ENCODE measurements around the gene SH2D6.
"Not testable (repeated sequence)": the region's sequence is repeated elsewhere in the genome, so short reads cannot be mapped to it uniquely, and the experiment has no call there.

SH2D6 gene

DNA sequence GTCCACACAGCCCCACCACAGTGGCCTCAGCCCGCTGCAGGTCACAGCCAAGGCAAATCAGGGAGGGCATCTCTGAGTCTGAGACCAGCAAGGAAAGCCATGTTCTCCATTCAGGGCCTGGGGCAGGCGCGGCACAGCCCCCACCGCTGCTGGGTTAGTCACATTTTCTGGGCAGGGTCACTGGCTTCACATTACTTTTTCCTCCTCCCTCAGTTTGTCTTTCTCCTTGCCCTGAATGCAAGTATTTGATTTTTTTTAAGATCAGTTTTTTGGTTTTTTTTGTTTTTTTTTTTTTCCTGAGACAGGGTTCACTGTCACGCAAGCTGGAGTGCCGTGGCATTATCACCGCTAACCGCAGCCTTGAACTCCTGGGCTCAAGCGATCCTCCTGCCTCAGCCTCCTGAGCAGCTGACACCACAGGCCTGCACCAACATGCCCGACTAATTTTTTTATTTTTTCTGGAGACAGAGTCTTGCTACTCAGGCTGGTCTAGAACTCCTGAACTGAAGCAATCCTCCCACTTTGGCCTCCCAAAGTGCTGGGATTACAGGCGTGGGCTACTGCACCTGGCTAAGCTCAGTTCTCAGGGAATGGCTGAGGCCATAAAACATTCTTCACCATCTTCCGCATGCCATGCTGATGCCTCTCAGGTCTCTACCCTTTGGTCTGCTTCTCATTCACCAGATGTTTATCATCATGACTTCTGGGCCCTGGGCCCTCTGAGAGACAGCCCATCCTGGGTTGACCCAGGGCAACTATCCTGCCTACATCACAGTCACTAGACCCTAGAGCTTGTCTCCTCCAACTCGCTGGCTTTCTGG, 7.7 kb upstream of the SH2D6 start:
- Histone ChIP-seq H3K4me3 (ENCODE audit: low read length in 2 of 2) (peak overlapping the region in 1 of 2 donors; percentile 31), H3K9ac (ENCODE audit: low read depth in 1 of 2, low read length in 2 of 2) (peak overlapping the region; percentile 63 to 87), H3K9me3 (ENCODE audit: control insufficient read depth in 2 of 2, low read length in 2 of 2) (no peaks in the 10 kb centered on the region), H3K4me1 (ENCODE audit: control insufficient read depth in 2 of 2, insufficient read depth in 2 of 2, low read length in 2 of 2) (peaks cover 34 to 38% of the 10 kb centered on the region in 2 donors), H3K27ac (ENCODE audit: low read depth in 2 of 2, low read length in 2 of 2) (peak overlapping the region; percentile 94 to 95), H3K36me3 (ENCODE audit: control insufficient read depth in 2 of 2, insufficient read depth in 2 of 2, low read length in 2 of 2) (no peaks in the 10 kb centered on the region), H3K27me3 (ENCODE audit: control insufficient read depth in 2 of 2, insufficient read depth in 2 of 2, low read length in 2 of 2) (no peaks in the 10 kb centered on the region)

DNA sequence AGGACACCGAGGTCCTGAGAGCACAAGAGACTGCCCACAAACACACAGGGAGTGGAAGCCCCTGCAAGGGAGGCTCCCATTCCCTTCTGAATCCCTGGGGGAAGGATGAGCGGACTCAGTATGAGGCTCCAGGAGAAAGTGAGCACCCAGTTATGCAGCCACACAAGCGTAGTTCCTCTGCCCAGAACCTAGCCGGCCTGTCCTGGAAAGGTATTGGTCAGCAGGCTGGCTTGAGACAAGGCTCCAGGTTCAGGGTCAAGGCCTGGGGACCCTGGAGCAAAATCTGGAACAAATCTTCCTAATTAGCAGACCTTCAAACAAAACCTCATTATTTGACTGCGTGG, 7.1 kb upstream of the SH2D6 start:
- Histone ChIP-seq H3K4me1 (ENCODE audit: control insufficient read depth in 2 of 2, insufficient read depth in 2 of 2, low read length in 2 of 2) (peaks cover 30 to 34% of the 10 kb centered on the region in 2 donors), H3K27me3 (ENCODE audit: control insufficient read depth in 2 of 2, insufficient read depth in 2 of 2, low read length in 2 of 2) (no peaks in the 10 kb centered on the region), H3K36me3 (ENCODE audit: control insufficient read depth in 2 of 2, insufficient read depth in 2 of 2, low read length in 2 of 2) (no peaks in the 10 kb centered on the region), H3K9ac (ENCODE audit: low read depth in 1 of 2, low read length in 2 of 2) (no peak overlapping the region), H3K4me3 (ENCODE audit: low read length in 2 of 2) (no peak overlapping the region), H3K27ac (ENCODE audit: low read depth in 2 of 2, low read length in 2 of 2) (peak overlapping the region in 1 of 2 donors; percentile 94), H3K9me3 (ENCODE audit: control insufficient read depth in 2 of 2, low read length in 2 of 2) (no peaks in the 10 kb centered on the region)

GRCh38 chr2:85413592-85414420, 4.7 kb upstream of the SH2D6 start:
- H3K27me3 ChIP-seq (ENCODE audit: control insufficient read depth in 2 of 2, insufficient read depth in 2 of 2, low read length in 2 of 2): no peaks in the 10 kb centered on the region
- no peaks in the 10 kb centered on the region for H3K9me3 ChIP-seq (ENCODE audit: control insufficient read depth in 2 of 2, low read length in 2 of 2)
- peak overlapping the region; percentile 71 to 76 for H3K4me3 ChIP-seq (ENCODE audit: low read length in 2 of 2)
- H3K36me3 ChIP-seq (ENCODE audit: control insufficient read depth in 2 of 2, insufficient read depth in 2 of 2, low read length in 2 of 2): no peaks in the 10 kb centered on the region
- peaks cover 29 to 32% of the 10 kb centered on the region in 2 donors for H3K4me1 ChIP-seq (ENCODE audit: control insufficient read depth in 2 of 2, insufficient read depth in 2 of 2, low read length in 2 of 2)
- H3K27ac ChIP-seq (ENCODE audit: low read depth in 2 of 2, low read length in 2 of 2): peak overlapping the region; percentile 62 to 66
- peak overlapping the region; percentile 61 to 67 for H3K9ac ChIP-seq (ENCODE audit: low read depth in 1 of 2, low read length in 2 of 2)

GRCh38 chr2:85414421-85414759, 4.1 kb upstream of the SH2D6 start:
- not testable (repeated sequence) for H3K9me3 ChIP-seq (ENCODE audit: control insufficient read depth in 2 of 2, low read length in 2 of 2); H3K27me3 ChIP-seq (ENCODE audit: control insufficient read depth in 2 of 2, insufficient read depth in 2 of 2, low read length in 2 of 2); H3K36me3 ChIP-seq (ENCODE audit: control insufficient read depth in 2 of 2, insufficient read depth in 2 of 2, low read length in 2 of 2)
- Histone ChIP-seq H3K9ac (ENCODE audit: low read depth in 1 of 2, low read length in 2 of 2) (peak overlapping the region in 1 of 2 donors; percentile 67), H3K4me3 (ENCODE audit: low read length in 2 of 2) (peak overlapping the region in 1 of 2 donors; percentile 76), H3K27ac (ENCODE audit: low read depth in 2 of 2, low read length in 2 of 2) (peak overlapping the region in 1 of 2 donors; percentile 62), H3K4me1 (ENCODE audit: control insufficient read depth in 2 of 2, insufficient read depth in 2 of 2, low read length in 2 of 2) (peaks cover 29 to 32% of the 10 kb centered on the region in 2 donors)

DNA sequence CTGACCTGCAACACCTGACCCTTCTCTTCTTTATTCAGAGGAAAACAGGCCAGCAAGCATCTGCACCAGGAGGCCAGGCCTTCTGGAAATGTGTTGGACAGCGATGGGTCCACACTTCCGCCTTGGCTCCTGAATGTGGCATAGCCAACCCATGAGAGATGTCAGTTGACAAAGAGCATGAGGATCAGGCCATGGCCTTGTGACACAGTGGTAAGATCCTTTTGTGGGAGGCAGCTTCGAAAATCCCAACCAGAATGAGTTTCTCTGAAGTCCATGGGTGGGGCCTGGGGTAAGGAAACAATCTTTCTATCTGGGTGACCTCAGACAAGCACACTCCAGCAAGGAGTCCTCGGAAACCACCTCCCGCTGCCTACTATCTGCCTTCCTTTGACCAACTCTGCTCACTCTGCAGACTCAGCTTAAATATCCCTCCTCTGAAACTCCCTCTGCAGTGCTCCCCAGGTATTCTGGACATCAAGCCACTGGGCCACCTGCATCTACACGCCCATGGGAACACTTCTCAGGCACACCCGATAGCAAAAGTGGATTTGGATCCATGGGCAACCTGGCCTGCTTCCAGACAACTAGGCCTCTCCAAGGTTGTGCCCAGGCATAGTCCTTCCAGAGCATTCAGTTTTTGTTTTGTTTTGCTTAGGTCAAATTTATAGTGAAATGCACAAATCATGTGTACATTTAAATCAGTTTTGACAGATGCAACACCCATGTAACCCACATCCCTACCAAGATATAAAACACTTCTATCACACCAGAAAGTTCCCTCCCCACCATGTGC, 3.6 kb upstream of the SH2D6 start:
- Histone ChIP-seq H3K9me3 (ENCODE audit: control insufficient read depth in 2 of 2, low read length in 2 of 2) (no peaks in the 10 kb centered on the region), H3K36me3 (ENCODE audit: control insufficient read depth in 2 of 2, insufficient read depth in 2 of 2, low read length in 2 of 2) (no peaks in the 10 kb centered on the region), H3K9ac (ENCODE audit: low read depth in 1 of 2, low read length in 2 of 2) (no peak overlapping the region), H3K4me1 (ENCODE audit: control insufficient read depth in 2 of 2, insufficient read depth in 2 of 2, low read length in 2 of 2) (peaks cover 25 to 32% of the 10 kb centered on the region in 2 donors), H3K27ac (ENCODE audit: low read depth in 2 of 2, low read length in 2 of 2) (peak overlapping the region in 1 of 2 donors; percentile 32), H3K27me3 (ENCODE audit: control insufficient read depth in 2 of 2, insufficient read depth in 2 of 2, low read length in 2 of 2) (no peaks in the 10 kb centered on the region), H3K4me3 (ENCODE audit: low read length in 2 of 2) (no peak overlapping the region)

DNA sequence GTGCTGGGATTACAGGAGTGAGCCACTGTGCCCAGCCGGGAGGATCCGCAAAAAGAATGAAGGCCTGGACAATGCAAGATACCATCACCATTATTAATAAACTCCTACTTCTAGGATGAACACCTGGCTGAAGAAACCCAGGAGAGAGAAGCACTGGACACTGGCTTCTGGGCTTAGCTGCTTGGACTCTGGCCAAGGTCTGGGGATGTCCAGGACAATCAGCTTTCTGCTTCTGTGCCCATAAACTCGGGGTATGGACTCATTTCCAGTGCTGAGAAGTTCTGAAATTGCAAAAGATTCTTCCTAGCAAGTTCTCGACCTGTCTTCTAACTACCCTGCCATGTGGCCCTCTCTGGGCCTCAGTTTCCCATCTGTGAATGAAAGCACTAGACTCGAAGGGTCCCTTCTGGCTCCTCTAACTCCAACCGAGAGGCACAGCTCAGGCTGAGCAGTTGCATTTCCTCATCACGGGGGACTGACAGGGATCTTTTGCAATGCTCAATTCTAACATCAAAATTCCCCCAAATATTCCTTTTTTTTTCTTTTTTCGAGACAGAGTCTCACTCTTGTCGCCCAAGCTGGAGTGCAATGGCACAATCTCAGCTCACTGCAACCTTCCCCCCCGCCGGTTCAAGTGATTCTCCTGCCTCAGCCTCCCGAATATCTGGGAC, 2.4 kb upstream of the SH2D6 start:
- Histone ChIP-seq H3K9ac (ENCODE audit: low read depth in 1 of 2, low read length in 2 of 2) (no peak overlapping the region), H3K4me3 (ENCODE audit: low read length in 2 of 2) (no peak overlapping the region), H3K36me3 (ENCODE audit: control insufficient read depth in 2 of 2, insufficient read depth in 2 of 2, low read length in 2 of 2) (no peaks in the 10 kb centered on the region), H3K4me1 (ENCODE audit: control insufficient read depth in 2 of 2, insufficient read depth in 2 of 2, low read length in 2 of 2) (peaks cover 26 to 34% of the 10 kb centered on the region in 2 donors), H3K9me3 (ENCODE audit: control insufficient read depth in 2 of 2, low read length in 2 of 2) (no peaks in the 10 kb centered on the region), H3K27me3 (ENCODE audit: control insufficient read depth in 2 of 2, insufficient read depth in 2 of 2, low read length in 2 of 2) (no peaks in the 10 kb centered on the region), H3K27ac (ENCODE audit: low read depth in 2 of 2, low read length in 2 of 2) (no peak overlapping the region)

GRCh38 chr2:85419009-85419675, 628 bp downstream of the SH2D6 start:
- H3K9ac ChIP-seq (ENCODE audit: low read depth in 1 of 2, low read length in 2 of 2): peak overlapping the region; percentile 85 to 87
- no peaks in the 10 kb centered on the region for H3K27me3 ChIP-seq (ENCODE audit: control insufficient read depth in 2 of 2, insufficient read depth in 2 of 2, low read length in 2 of 2)
- H3K4me3 ChIP-seq (ENCODE audit: low read length in 2 of 2): peak overlapping the region; percentile 90 to 100
- H3K9me3 ChIP-seq (ENCODE audit: control insufficient read depth in 2 of 2, low read length in 2 of 2): no peaks in the 10 kb centered on the region
- peaks cover 28 to 31% of the 10 kb centered on the region in 2 donors for H3K4me1 ChIP-seq (ENCODE audit: control insufficient read depth in 2 of 2, insufficient read depth in 2 of 2, low read length in 2 of 2)
- H3K36me3 ChIP-seq (ENCODE audit: control insufficient read depth in 2 of 2, insufficient read depth in 2 of 2, low read length in 2 of 2): no peaks in the 10 kb centered on the region
- H3K27ac ChIP-seq (ENCODE audit: low read depth in 2 of 2, low read length in 2 of 2): peak overlapping the region; percentile 85 to 90

DNA sequence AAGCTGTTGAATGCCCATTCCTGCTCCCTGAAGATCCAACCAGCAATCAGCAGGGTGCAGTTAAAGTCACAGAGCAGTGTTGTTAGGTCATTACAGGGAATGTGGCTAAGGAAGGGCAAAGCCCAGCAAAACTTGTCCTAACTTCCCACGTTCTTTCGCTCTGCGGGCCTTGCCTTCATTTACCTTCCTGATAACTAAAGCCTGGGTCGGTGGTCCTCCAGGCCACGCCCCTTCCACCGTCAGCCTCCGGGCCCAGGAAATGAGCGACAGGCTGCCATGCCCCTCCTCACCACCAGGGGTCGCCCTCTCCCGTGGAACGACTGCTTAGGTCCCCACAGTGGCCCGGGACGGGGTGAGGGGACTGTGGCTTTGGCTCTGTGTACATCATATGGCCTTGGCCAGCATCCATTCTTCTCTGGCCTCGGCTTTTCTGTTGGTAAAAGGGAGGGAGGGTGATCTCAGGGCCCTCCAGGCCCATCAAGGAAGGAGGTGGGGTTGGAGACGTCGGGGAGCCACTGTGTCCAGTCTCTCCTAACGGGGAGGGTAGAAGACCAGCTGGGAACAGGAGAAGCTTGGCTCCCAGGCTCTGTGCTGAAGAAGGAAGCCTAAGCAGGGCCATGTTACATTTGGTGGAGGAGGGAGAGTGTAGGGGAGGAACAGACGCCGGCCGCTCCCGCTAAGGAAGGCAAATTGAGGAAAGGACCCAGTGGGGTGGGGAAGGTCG, 2.2 kb downstream of the SH2D6 start:
- peak overlapping the region; percentile 30 to 62 for H3K4me3 ChIP-seq (ENCODE audit: low read length in 2 of 2)
- no peaks in the 10 kb centered on the region for H3K27me3 ChIP-seq (ENCODE audit: control insufficient read depth in 2 of 2, insufficient read depth in 2 of 2, low read length in 2 of 2)
- peaks cover 26 to 30% of the 10 kb centered on the region in 2 donors for H3K4me1 ChIP-seq (ENCODE audit: control insufficient read depth in 2 of 2, insufficient read depth in 2 of 2, low read length in 2 of 2)
- H3K9ac ChIP-seq (ENCODE audit: low read depth in 1 of 2, low read length in 2 of 2): peak overlapping the region; percentile 14 to 52
- H3K36me3 ChIP-seq (ENCODE audit: control insufficient read depth in 2 of 2, insufficient read depth in 2 of 2, low read length in 2 of 2): no peaks in the 10 kb centered on the region
- peak overlapping the region; percentile 78 to 84 for H3K27ac ChIP-seq (ENCODE audit: low read depth in 2 of 2, low read length in 2 of 2)
- no peaks in the 10 kb centered on the region for H3K9me3 ChIP-seq (ENCODE audit: control insufficient read depth in 2 of 2, low read length in 2 of 2)
